ENCODE data around the gene RNF149. TPM values are rescaled to one million over a fixed set of nuclear protein-coding genes. Genes with fewer than 3 reads are reported as not detected.

Gene RNF149
- total and polyA plus RNA-seq, 2 donors, result 45.8 to 105 TPM

GRCh38 chr2:101295895-101296294 lies 12.6 kb downstream of the RNF149 start:
- H3K4me3 ChIP-seq (ENCODE audit: low read length in 2 of 2), result no peak overlapping the region
- no peaks in the 10 kb centered on the region for H3K9me3 ChIP-seq (ENCODE audit: control insufficient read depth in 2 of 2, insufficient read depth in 1 of 2, low read length in 1 of 2)
- DNase-seq (ENCODE audit: low read depth in 6 of 9, low spot score in 9 of 9), result no peak
- no peaks in the 10 kb centered on the region for H3K27me3 ChIP-seq (ENCODE audit: control insufficient read depth in 2 of 2, insufficient read depth in 1 of 2, low read length in 1 of 2)
- peaks cover 14 to 46% of the 10 kb centered on the region in 2 donors for H3K36me3 ChIP-seq (ENCODE audit: control insufficient read depth in 2 of 2, insufficient read depth in 2 of 2, low read length in 1 of 2)
- 95% methylated on average over 2 of the region's 2 CpGs for WGBS
- H3K27ac ChIP-seq (ENCODE audit: low read depth in 1 of 2, low read length in 1 of 2), result no peak overlapping the region
- peaks cover 6 to 8% of the 10 kb centered on the region in 2 donors for H3K4me1 ChIP-seq (ENCODE audit: control insufficient read depth in 2 of 2, insufficient read depth in 2 of 2, low read length in 2 of 2)

GRCh38 chr2:101294861-101295260 lies 13.6 kb downstream of the RNF149 start:
- no peaks in the 10 kb centered on the region for H3K9me3 ChIP-seq (ENCODE audit: control insufficient read depth in 2 of 2, insufficient read depth in 1 of 2, low read length in 1 of 2)
- H3K36me3 ChIP-seq (ENCODE audit: control insufficient read depth in 2 of 2, insufficient read depth in 2 of 2, low read length in 1 of 2), result peaks cover 16 to 43% of the 10 kb centered on the region in 2 donors
- peaks cover 3% of the 10 kb centered on the region in 2 donors for H3K4me1 ChIP-seq (ENCODE audit: control insufficient read depth in 2 of 2, insufficient read depth in 2 of 2, low read length in 2 of 2)
- DNase-seq (ENCODE audit: low read depth in 6 of 9, low spot score in 9 of 9), result no peak
- WGBS, result 98% methylated on average over 6 of the region's 6 CpGs
- no peak overlapping the region for H3K4me3 ChIP-seq (ENCODE audit: low read length in 2 of 2)
- no peak overlapping the region for H3K27ac ChIP-seq (ENCODE audit: low read depth in 1 of 2, low read length in 1 of 2)
- H3K27me3 ChIP-seq (ENCODE audit: control insufficient read depth in 2 of 2, insufficient read depth in 1 of 2, low read length in 1 of 2), result no peaks in the 10 kb centered on the region

GRCh38 chr2:101293544-101293943 lies 15.0 kb downstream of the RNF149 start:
- no peaks in the 10 kb centered on the region for H3K9me3 ChIP-seq (ENCODE audit: control insufficient read depth in 2 of 2, insufficient read depth in 1 of 2, low read length in 1 of 2)
- H3K4me1 ChIP-seq (ENCODE audit: control insufficient read depth in 2 of 2, insufficient read depth in 2 of 2, low read length in 2 of 2), result no peaks in the 10 kb centered on the region
- WGBS, result 96% methylated on average over 2 of the region's 2 CpGs
- no peak overlapping the region for H3K4me3 ChIP-seq (ENCODE audit: low read length in 2 of 2)
- no peak for DNase-seq (ENCODE audit: low read depth in 6 of 9, low spot score in 9 of 9)
- H3K27me3 ChIP-seq (ENCODE audit: control insufficient read depth in 2 of 2, insufficient read depth in 1 of 2, low read length in 1 of 2), result no peaks in the 10 kb centered on the region
- H3K36me3 ChIP-seq (ENCODE audit: control insufficient read depth in 2 of 2, insufficient read depth in 2 of 2, low read length in 1 of 2), result peaks cover 15 to 40% of the 10 kb centered on the region in 2 donors
- no peak overlapping the region for H3K27ac ChIP-seq (ENCODE audit: low read depth in 1 of 2, low read length in 1 of 2)

GRCh38 chr2:101291973-101292372 lies 16.5 kb downstream of the RNF149 start:
- H3K9me3 ChIP-seq (ENCODE audit: control insufficient read depth in 2 of 2, insufficient read depth in 1 of 2, low read length in 1 of 2), result no peaks in the 10 kb centered on the region
- H3K27me3 ChIP-seq (ENCODE audit: control insufficient read depth in 2 of 2, insufficient read depth in 1 of 2, low read length in 1 of 2), result no peaks in the 10 kb centered on the region
- peaks cover 25 to 54% of the 10 kb centered on the region in 2 donors for H3K36me3 ChIP-seq (ENCODE audit: control insufficient read depth in 2 of 2, insufficient read depth in 2 of 2, low read length in 1 of 2)
- 97% methylated on average over 3 of the region's 3 CpGs for WGBS
- H3K4me3 ChIP-seq (ENCODE audit: low read length in 2 of 2), result no peak overlapping the region
- H3K4me1 ChIP-seq (ENCODE audit: control insufficient read depth in 2 of 2, insufficient read depth in 2 of 2, low read length in 2 of 2), result no peaks in the 10 kb centered on the region
- DNase-seq (ENCODE audit: low read depth in 6 of 9, low spot score in 9 of 9), result no peak
- no peak overlapping the region for H3K27ac ChIP-seq (ENCODE audit: low read depth in 1 of 2, low read length in 1 of 2)

- Histone ChIP-seq H3K27ac (ENCODE audit: low read depth in 1 of 2, low read length in 1 of 2) (no peak overlapping the region), H3K27me3 (ENCODE audit: control insufficient read depth in 2 of 2, insufficient read depth in 1 of 2, low read length in 1 of 2) (no peaks in the 10 kb centered on the region), H3K4me3 (ENCODE audit: low read length in 2 of 2) (no peak overlapping the region), H3K36me3 (ENCODE audit: control insufficient read depth in 2 of 2, insufficient read depth in 2 of 2, low read length in 1 of 2) (peaks cover 29 to 66% of the 10 kb centered on the region in 2 donors), H3K9me3 (ENCODE audit: control insufficient read depth in 2 of 2, insufficient read depth in 1 of 2, low read length in 1 of 2) (no peaks in the 10 kb centered on the region), H3K4me1 (ENCODE audit: control insufficient read depth in 2 of 2, insufficient read depth in 2 of 2, low read length in 2 of 2) (no peaks in the 10 kb centered on the region)
- no peak for DNase-seq (ENCODE audit: low read depth in 6 of 9, low spot score in 9 of 9)
These were observed 17.8 kb downstream of the RNF149 start for GRCh38 chr2:101290711-101291110.

- DNase-seq (ENCODE audit: low read depth in 6 of 9, low spot score in 9 of 9), result no peak
- Histone ChIP-seq H3K36me3 (ENCODE audit: control insufficient read depth in 2 of 2, insufficient read depth in 2 of 2, low read length in 1 of 2) (peaks cover 47 to 73% of the 10 kb centered on the region in 2 donors), H3K9me3 (ENCODE audit: control insufficient read depth in 2 of 2, insufficient read depth in 1 of 2, low read length in 1 of 2) (no peaks in the 10 kb centered on the region), H3K27me3 (ENCODE audit: control insufficient read depth in 2 of 2, insufficient read depth in 1 of 2, low read length in 1 of 2) (no peaks in the 10 kb centered on the region), H3K27ac (ENCODE audit: low read depth in 1 of 2, low read length in 1 of 2) (no peak overlapping the region), H3K4me1 (ENCODE audit: control insufficient read depth in 2 of 2, insufficient read depth in 2 of 2, low read length in 2 of 2) (no peaks in the 10 kb centered on the region), H3K4me3 (ENCODE audit: low read length in 2 of 2) (no peak overlapping the region)
- over 99% methylated on average over 2 of the region's 2 CpGs for WGBS
These were observed 21.2 kb downstream of the RNF149 start for GRCh38 chr2:101287303-101287702.

- H3K4me3 ChIP-seq (ENCODE audit: low read length in 2 of 2), result no peak overlapping the region
- no peaks in the 10 kb centered on the region for H3K27me3 ChIP-seq (ENCODE audit: control insufficient read depth in 2 of 2, insufficient read depth in 1 of 2, low read length in 1 of 2)
- WGBS, result 99% methylated on average over 6 of the region's 6 CpGs
- H3K9me3 ChIP-seq (ENCODE audit: control insufficient read depth in 2 of 2, insufficient read depth in 1 of 2, low read length in 1 of 2), result no peaks in the 10 kb centered on the region
- no peak for DNase-seq (ENCODE audit: low read depth in 6 of 9, low spot score in 9 of 9)
- H3K36me3 ChIP-seq (ENCODE audit: control insufficient read depth in 2 of 2, insufficient read depth in 2 of 2, low read length in 1 of 2), result peaks cover 51 to 73% of the 10 kb centered on the region in 2 donors
- no peak overlapping the region for H3K27ac ChIP-seq (ENCODE audit: low read depth in 1 of 2, low read length in 1 of 2)
- H3K4me1 ChIP-seq (ENCODE audit: control insufficient read depth in 2 of 2, insufficient read depth in 2 of 2, low read length in 2 of 2), result no peaks in the 10 kb centered on the region
These were observed 21.8 kb downstream of the RNF149 start for GRCh38 chr2:101286684-101287083.

- no peak for DNase-seq (ENCODE audit: low read depth in 6 of 9, low spot score in 9 of 9)
- Histone ChIP-seq H3K9me3 (ENCODE audit: control insufficient read depth in 2 of 2, insufficient read depth in 1 of 2, low read length in 1 of 2) (no peaks in the 10 kb centered on the region), H3K27me3 (ENCODE audit: control insufficient read depth in 2 of 2, insufficient read depth in 1 of 2, low read length in 1 of 2) (no peaks in the 10 kb centered on the region), H3K27ac (ENCODE audit: low read depth in 1 of 2, low read length in 1 of 2) (no peak overlapping the region), H3K36me3 (ENCODE audit: control insufficient read depth in 2 of 2, insufficient read depth in 2 of 2, low read length in 1 of 2) (peaks cover 60 to 84% of the 10 kb centered on the region in 2 donors), H3K4me1 (ENCODE audit: control insufficient read depth in 2 of 2, insufficient read depth in 2 of 2, low read length in 2 of 2) (no peaks in the 10 kb centered on the region), H3K4me3 (ENCODE audit: low read length in 2 of 2) (no peak overlapping the region)
- 97% methylated on average over 3 of the region's 3 CpGs for WGBS
These were observed 25.5 kb downstream of the RNF149 start for GRCh38 chr2:101282980-101283379.

GRCh38 chr2:101281482-101281881 lies 27.0 kb downstream of the RNF149 start:
- Histone ChIP-seq H3K4me3 (ENCODE audit: low read length in 2 of 2) (no peak overlapping the region), H3K36me3 (ENCODE audit: control insufficient read depth in 2 of 2, insufficient read depth in 2 of 2, low read length in 1 of 2) (peaks cover 56 to 82% of the 10 kb centered on the region in 2 donors), H3K27ac (ENCODE audit: low read depth in 1 of 2, low read length in 1 of 2) (no peak overlapping the region), H3K4me1 (ENCODE audit: control insufficient read depth in 2 of 2, insufficient read depth in 2 of 2, low read length in 2 of 2) (no peaks in the 10 kb centered on the region), H3K27me3 (ENCODE audit: control insufficient read depth in 2 of 2, insufficient read depth in 1 of 2, low read length in 1 of 2) (no peaks in the 10 kb centered on the region), H3K9me3 (ENCODE audit: control insufficient read depth in 2 of 2, insufficient read depth in 1 of 2, low read length in 1 of 2) (no peaks in the 10 kb centered on the region)
- WGBS, result 98% methylated on average over 4 of the region's 4 CpGs
- no peak for DNase-seq (ENCODE audit: low read depth in 6 of 9, low spot score in 9 of 9)

GRCh38 chr2:101278925-101279324 lies 29.6 kb downstream of the RNF149 start:
- Histone ChIP-seq H3K4me1 (ENCODE audit: control insufficient read depth in 2 of 2, insufficient read depth in 2 of 2, low read length in 2 of 2) (no peaks in the 10 kb centered on the region), H3K27me3 (ENCODE audit: control insufficient read depth in 2 of 2, insufficient read depth in 1 of 2, low read length in 1 of 2) (no peaks in the 10 kb centered on the region), H3K36me3 (ENCODE audit: control insufficient read depth in 2 of 2, insufficient read depth in 2 of 2, low read length in 1 of 2) (peaks cover 51 to 75% of the 10 kb centered on the region in 2 donors), H3K4me3 (ENCODE audit: low read length in 2 of 2) (no peak overlapping the region), H3K9me3 (ENCODE audit: control insufficient read depth in 2 of 2, insufficient read depth in 1 of 2, low read length in 1 of 2) (no peaks in the 10 kb centered on the region), H3K27ac (ENCODE audit: low read depth in 1 of 2, low read length in 1 of 2) (no peak overlapping the region)
- 96% methylated on average over 3 of the region's 3 CpGs for WGBS
- DNase-seq (ENCODE audit: low read depth in 6 of 9, low spot score in 9 of 9), result no peak
